Astrocyte of the cerebellum (primary cell): ENCODE measurements around the gene PPP1R7.

Source experiments
- DNase-seq: peaks from one replicate; pipeline ENCODE4 v3.0.0-alpha.2; 2011; ENCODE audit warnings: low read depth
- H3K4me3 ChIP-seq: 2 replicates; pipeline ENCODE4 v1.5.1; 2011; ENCODE audit warnings: mild to moderate bottlenecking, low read depth, low read length, moderate library complexity
- CTCF ChIP-seq: IDR thresholded peaks from 2 replicates; pipeline ENCODE4 v1.5.1; 2012; ENCODE audit warnings: low read length, low read depth, moderate library complexity, mild to moderate bottlenecking; ENCODE audit errors: missing control alignments
- in situ Hi-C: cut with HindIII; loops from 2 replicates; pipeline ENCODE4 v1.10.0; 2017; ENCODE audit warnings: low sequenced_read_pairs

PPP1R7 gene

GRCh38 chr2:241112592-241112991 lies 37.7 kb upstream of the PPP1R7 start:
- H3K4me3 ChIP-seq, result no peak overlapping the region
- no peak for TF ChIP-seq CTCF
- in situ Hi-C loops, result no loop called here
- no peak for DNase-seq

DNA sequence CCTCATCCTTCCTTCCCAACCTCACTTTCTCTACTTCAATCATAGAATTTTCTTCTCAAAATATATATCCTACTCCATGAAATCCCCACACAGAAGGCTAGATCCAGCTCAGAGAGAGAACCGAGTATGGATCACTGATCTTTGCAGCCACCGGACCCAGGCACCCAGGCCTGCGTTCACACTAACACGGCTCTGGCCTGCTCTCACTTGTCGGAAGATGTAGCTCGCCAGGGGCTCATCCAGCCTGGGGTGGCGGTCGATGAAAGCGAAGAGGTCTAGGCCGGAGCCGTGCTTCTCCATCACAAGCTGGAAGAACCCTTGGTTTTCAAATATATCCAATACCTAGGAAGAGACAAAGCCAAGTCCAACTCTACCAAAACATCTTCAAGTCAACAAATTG lies 35.4 kb upstream of the PPP1R7 start:
- no peak for DNase-seq
- no peak overlapping the region for H3K4me3 ChIP-seq
- in situ Hi-C loops, result no loop called here
- TF ChIP-seq CTCF, result no peak

GRCh38 chr2:241115361-241115760 lies 34.9 kb upstream of the PPP1R7 start:
- in situ Hi-C loops, result no loop called here

DNA sequence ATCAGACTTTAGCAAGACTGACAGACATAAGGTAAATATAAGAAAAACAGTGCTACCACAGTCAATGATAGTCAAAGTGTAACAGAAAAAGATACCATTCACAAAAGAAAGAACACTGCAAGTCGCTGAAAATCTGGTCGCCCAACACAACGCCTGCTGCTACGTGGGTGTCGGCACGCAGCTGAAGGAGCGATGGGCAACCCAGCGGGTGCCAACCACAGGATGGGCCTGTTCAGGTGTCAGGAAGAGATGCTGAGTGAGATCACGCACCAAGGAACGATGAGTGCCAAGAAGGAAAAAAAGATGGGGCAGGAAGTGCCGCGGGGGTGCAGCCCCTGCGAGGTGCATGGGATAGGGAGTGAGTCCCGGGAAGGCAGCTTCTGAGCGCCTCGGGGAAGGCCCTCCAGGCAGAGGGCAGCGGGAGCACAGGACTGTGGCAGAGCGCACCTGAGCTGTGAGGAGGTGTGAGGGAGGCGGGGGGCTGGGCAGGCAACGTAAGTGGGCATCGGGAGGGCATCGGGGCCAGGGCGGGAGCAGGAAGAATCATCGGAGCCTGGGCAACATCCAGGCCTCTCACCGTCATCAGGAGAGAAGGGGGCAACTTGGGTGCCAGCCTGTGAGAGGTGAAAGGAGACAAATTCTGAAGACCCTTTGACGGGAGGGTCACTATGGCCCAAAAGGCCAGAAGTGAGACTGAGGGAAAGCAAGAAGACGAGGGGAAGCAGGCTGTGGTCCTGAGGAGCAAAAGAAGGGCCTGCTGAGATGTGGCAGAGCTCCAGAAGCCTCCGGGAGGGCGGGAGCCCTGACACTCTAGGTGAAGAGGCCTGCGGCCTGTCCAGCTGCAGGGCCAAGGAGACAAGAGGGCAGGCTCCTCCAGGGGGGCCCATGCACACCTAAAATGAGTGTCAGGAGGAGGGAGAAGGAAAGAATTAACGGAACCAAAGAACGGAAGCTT lies 33.4 kb upstream of the PPP1R7 start:
- no peak overlapping the region for H3K4me3 ChIP-seq
- no peak for DNase-seq
- TF ChIP-seq CTCF, result no peak
- in situ Hi-C loops, result no loop called here

More at GRCh38 chr2:241115361-241115760, 34.9 kb upstream of the PPP1R7 start:
- DNase-seq, result no peak
- no peak for TF ChIP-seq CTCF
- no peak overlapping the region for H3K4me3 ChIP-seq

DNA sequence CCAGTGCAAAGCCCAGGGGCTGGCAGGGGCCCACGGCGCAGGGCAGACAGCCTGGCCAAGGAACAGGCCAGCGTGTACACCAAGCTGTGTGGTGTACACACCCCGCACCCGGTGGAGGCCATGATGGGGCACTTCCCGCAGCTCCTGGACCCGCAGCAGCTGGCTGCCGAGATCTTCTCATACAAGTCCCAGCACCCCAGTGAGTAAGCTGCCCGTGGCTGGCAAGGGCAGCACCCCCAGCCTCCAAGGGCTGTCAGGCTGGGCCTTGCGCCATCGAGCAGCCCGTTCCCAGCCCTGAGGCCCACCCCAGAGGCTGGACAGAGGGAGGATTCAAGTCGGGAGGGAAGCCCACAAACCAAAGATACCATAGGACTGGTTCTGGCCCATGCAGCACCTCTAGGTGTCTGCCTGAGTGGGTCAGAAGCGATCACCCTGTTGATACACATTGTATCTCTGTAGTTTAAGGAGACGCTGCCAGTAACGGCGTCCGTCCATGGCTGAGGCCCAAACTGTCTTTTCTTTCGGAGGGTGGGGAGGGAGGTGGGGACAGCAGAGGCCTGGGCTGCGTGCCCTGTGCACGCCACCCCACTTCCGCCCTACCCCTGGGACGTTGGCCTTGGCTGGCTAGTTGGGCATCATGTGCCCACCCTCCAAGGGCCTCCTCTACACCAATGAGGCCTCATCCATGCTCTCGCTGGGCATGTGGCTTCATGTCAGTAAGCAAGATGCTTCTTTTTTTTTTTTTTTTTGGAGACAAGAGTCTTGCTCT lies 31.3 kb upstream of the PPP1R7 start:
- in situ Hi-C loops, result no loop called here
- TF ChIP-seq CTCF, result no peak
- no peak for DNase-seq

GRCh38 chr2:241120440-241120839 lies 29.8 kb upstream of the PPP1R7 start:
- no peak for DNase-seq
- TF ChIP-seq CTCF, result no peak
- no peak overlapping the region for H3K4me3 ChIP-seq
- in situ Hi-C loops, result no loop called here

More for the DNA sequence above, 31.3 kb upstream of the PPP1R7 start:
- H3K4me3 ChIP-seq, result no peak overlapping the region
